Smooth muscle cell (in vitro differentiated cells): Measurements from ENCODE around the gene RNF103. TPM values are rescaled to one million over a fixed set of nuclear protein-coding genes. Genes with fewer than 3 reads are reported as not detected.

Source experiments
- DNase-seq: peaks from one replicate; lab custom pipeline; 2025; ENCODE audit not compliant: unreplicated experiment; lab: John Stamatoyannopoulos, UW
- H2AFZ ChIP-seq: fragments of 200-600 bp; sonication (generic); 2 replicates; pipeline ENCODE4 v1.6.0; 2016; ENCODE audit warnings: antibody characterized with exemption, low read depth, mild to moderate bottlenecking
- H3F3A ChIP-seq: fragments of 200-600 bp; sonication (generic); 2 replicates; pipeline ENCODE4 v1.6.0; 2017; ENCODE audit warnings: antibody characterized with exemption, low read depth
- H3K27ac ChIP-seq: fragments of 200-600 bp; sonication (generic); 2 replicates; pipeline ENCODE4 v1.5.1; 2016; ENCODE audit warnings: low read depth, mild to moderate bottlenecking
- H3K27me3 ChIP-seq: fragments of 200-600 bp; sonication (generic); 2 replicates; pipeline ENCODE4 v1.6.1; 2016; ENCODE audit warnings: low read depth, mild to moderate bottlenecking
- H3K36me3 ChIP-seq: fragments of 200-600 bp; sonication (generic); 2 replicates; pipeline ENCODE4 v1.5.1; 2016; ENCODE audit warnings: low read depth
- H3K4me1 ChIP-seq: fragments of 200-600 bp; sonication (generic); 2 replicates; pipeline ENCODE4 v1.5.1; 2016; ENCODE audit warnings: low read depth
- H3K4me2 ChIP-seq: fragments of 200-600 bp; sonication (generic); 2 replicates; pipeline ENCODE4 v1.6.0; 2016; ENCODE audit warnings: mild to moderate bottlenecking
- H3K4me3 ChIP-seq: fragments of 200-600 bp; sonication (generic); 2 replicates; pipeline ENCODE4 v1.5.1; 2016; ENCODE audit warnings: mild to moderate bottlenecking
- H3K79me2 ChIP-seq: fragments of 200-600 bp; sonication (generic); 2 replicates; pipeline ENCODE4 v1.6.0; 2016; ENCODE audit warnings: low read depth, mild to moderate bottlenecking
- H3K9ac ChIP-seq: fragments of 200-600 bp; sonication (generic); 2 replicates; pipeline ENCODE4 v1.6.0; 2016; ENCODE audit warnings: low read depth
- H3K9me3 ChIP-seq: fragments of 200-600 bp; sonication (generic); replicated peaks from 2 replicates; pipeline ENCODE4 v1.5.1; 2016; ENCODE audit warnings: low read depth
- H4K20me1 ChIP-seq: fragments of 200-600 bp; sonication (generic); 2 replicates; pipeline ENCODE4 v1.6.0; 2016; ENCODE audit warnings: low read depth
- WGBS: methylation state at CpG from one replicate; pipeline ENCODE4 v1.1.7; 2016; ENCODE audit warnings: low lambda C conversion rate; 5-methylcytosine and 5-hydroxymethylcytosine counted together
- polyA plus RNA-seq: library from polyadenylated mRNA; unstranded; fragments of >200 nt; fragmentation: Nextera tagmentation; extraction: Ambion mirVana; gene quantifications from 2 replicates; pipeline ENCODE4 v1.2.1, GENCODE V29; 2016
- total RNA-seq: library from RNA; depleted of rRNA; stranded (reverse); fragments of >200 nt; gene quantifications from 2 replicates; pipeline ENCODE4 v1.2.3, GENCODE V29; 2014
- TF ChIP-seq, protein P1 (sequence below): fragments of 200-600 bp; sonication (generic); IDR thresholded peaks from 2 replicates; pipeline ENCODE4 v1.5.1; 2017; ENCODE audit warnings: borderline replicate concordance, mild to moderate bottlenecking, antibody characterized with exemption; ENCODE audit not compliant: insufficient read depth, poor library complexity, severe bottlenecking

Gene RNF103
- total and polyA plus RNA-seq, 2 experiments from 2014 or later = 14.8 to 21.5 TPM

DNA sequence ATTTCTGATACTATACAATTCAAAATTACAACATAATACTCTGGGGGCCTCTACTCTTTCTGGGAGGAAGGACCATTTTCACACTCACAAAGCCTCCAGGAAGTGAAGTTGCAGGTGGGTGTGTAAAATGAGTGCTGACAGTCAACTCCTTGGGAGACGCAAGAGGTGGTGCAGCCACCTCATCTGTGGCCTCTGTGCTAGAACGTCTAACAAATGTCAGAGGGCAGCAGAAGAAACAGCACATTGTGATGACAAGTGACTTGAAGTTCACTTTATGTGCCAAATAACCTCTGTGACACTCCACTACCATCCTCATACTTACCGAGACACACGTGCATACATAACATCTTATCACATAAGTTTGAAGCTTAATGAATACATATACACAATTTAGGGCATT lies 10.2 kb downstream of the RNF103 start:
- no peaks in the 10 kb centered on the region for H3K9me3 ChIP-seq
- no peak overlapping the region for H3K9ac ChIP-seq
- no peak overlapping the region for H3K4me2 ChIP-seq
- DNase-seq = no peak
- TF ChIP-seq, protein P1, sequence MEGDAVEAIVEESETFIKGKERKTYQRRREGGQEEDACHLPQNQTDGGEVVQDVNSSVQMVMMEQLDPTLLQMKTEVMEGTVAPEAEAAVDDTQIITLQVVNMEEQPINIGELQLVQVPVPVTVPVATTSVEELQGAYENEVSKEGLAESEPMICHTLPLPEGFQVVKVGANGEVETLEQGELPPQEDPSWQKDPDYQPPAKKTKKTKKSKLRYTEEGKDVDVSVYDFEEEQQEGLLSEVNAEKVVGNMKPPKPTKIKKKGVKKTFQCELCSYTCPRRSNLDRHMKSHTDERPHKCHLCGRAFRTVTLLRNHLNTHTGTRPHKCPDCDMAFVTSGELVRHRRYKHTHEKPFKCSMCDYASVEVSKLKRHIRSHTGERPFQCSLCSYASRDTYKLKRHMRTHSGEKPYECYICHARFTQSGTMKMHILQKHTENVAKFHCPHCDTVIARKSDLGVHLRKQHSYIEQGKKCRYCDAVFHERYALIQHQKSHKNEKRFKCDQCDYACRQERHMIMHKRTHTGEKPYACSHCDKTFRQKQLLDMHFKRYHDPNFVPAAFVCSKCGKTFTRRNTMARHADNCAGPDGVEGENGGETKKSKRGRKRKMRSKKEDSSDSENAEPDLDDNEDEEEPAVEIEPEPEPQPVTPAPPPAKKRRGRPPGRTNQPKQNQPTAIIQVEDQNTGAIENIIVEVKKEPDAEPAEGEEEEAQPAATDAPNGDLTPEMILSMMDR = no peak
- H4K20me1 ChIP-seq = peaks cover 17% of the 10 kb centered on the region
- H3K4me1 ChIP-seq = no peaks in the 10 kb centered on the region
- H3K27ac ChIP-seq = no peak overlapping the region
- peaks cover 12% of the 10 kb centered on the region for H3K79me2 ChIP-seq
- H3K4me3 ChIP-seq = no peak overlapping the region
- H3F3A ChIP-seq = no peaks in the 10 kb centered on the region
- H2AFZ ChIP-seq = no peak overlapping the region
- 91% methylated on average over 4 of the region's 4 CpGs for WGBS
- peaks cover 1% of the 10 kb centered on the region for H3K36me3 ChIP-seq
- H3K27me3 ChIP-seq = no peaks in the 10 kb centered on the region

DNA sequence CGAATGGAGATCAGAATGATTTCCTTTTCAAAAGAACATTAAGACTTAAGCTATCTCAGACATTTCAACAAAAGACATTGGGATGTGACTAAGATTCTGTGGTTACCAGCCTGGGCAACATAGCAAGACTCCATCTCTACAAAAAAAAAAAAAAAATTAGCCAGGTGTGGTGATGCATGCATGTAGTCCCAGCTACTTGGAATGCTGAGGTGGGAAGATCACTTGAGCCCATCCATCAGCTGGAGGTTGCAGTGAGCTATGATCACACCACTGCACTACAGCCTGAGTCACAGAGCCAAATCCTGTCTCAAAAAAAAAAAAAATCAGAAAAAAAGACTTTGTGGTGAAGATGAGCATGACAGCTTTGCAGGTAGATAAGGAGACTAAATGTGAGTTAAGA lies 12.8 kb downstream of the RNF103 start:
- no peak overlapping the region for H3K9ac ChIP-seq
- H3K79me2 ChIP-seq = no peaks in the 10 kb centered on the region
- no peak overlapping the region for H3K4me2 ChIP-seq
- H4K20me1 ChIP-seq = peaks cover 3% of the 10 kb centered on the region
- no peaks in the 10 kb centered on the region for H3K27me3 ChIP-seq
- H3K27ac ChIP-seq = no peak overlapping the region
- H3K4me3 ChIP-seq = no peak overlapping the region
- H3K4me1 ChIP-seq = no peaks in the 10 kb centered on the region
- no peak for DNase-seq
- H3F3A ChIP-seq = no peaks in the 10 kb centered on the region
- no peaks in the 10 kb centered on the region for H3K9me3 ChIP-seq
- WGBS = 95% methylated on average over 1 of the region's 1 CpG
- no peak overlapping the region for H2AFZ ChIP-seq
- TF ChIP-seq, protein P1 = no peak
- H3K36me3 ChIP-seq = peaks cover 2% of the 10 kb centered on the region

DNA sequence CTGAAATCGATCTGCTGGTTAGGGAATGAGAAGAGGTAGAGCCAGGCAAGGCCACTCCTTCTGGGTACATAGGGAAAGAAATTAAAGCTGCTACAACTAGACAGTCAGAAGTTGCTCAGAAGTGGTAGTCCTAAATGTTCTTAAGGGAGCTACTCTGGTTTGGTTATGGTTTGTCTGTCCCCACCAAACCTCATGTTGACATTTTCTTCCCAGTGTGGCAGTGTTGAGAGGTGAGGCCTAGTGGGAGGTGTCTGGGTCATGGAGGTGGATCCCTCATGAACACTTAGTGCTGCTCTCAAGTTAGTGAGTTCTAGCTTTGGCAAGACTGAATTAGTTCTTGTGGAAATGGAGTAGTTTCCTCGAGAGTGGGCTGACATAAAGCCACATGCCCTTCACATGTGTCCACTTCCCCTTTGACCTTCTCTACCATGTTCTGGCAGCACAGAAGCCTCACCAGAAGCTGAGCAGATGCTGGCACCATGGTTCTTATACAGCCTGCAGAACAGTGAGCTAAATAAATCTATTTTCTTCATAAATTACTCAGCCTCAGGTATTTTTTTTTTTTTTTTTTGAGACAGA lies 14.7 kb downstream of the RNF103 start:
- Histone ChIP-seq H2AFZ (no peak overlapping the region), H3K4me3 (no peak overlapping the region), H3K36me3 (peaks cover 18% of the 10 kb centered on the region), H3K9me3 (no peaks in the 10 kb centered on the region), H3F3A (no peaks in the 10 kb centered on the region), H3K4me1 (no peaks in the 10 kb centered on the region), H3K27ac (no peak overlapping the region), H3K4me2 (no peak overlapping the region), H3K9ac (no peak overlapping the region), H4K20me1 (no peaks in the 10 kb centered on the region), H3K79me2 (no peaks in the 10 kb centered on the region), H3K27me3 (no peaks in the 10 kb centered on the region)
- TF ChIP-seq, protein P1 = no peak
- WGBS = 93% methylated on average over 2 of the region's 2 CpGs
- no peak for DNase-seq

DNA sequence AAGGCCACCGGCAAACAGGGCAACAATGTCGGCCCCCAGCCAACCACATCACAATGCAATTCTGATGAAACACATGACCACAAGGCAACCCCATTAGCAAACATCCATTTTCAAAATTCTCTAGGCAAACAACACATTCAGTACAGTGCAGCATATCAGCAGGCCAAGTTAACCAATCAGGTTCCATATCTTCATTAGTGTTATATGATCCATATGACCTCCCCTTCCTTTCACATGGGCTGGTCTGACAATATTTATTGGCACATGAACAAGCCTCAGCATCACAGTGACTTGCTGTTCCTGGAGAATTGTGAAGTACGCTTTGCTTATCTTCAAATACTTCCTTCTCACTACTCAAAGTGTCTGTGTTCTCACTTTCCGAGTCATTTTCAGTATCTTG lies 19.8 kb downstream of the RNF103 start:
- no peaks in the 10 kb centered on the region for H3K79me2 ChIP-seq
- DNase-seq = no peak
- TF ChIP-seq, protein P1 = no peak
- H3K4me3 ChIP-seq = no peak overlapping the region
- H3K4me2 ChIP-seq = no peak overlapping the region
- no peak overlapping the region for H3K9ac ChIP-seq
- H3K27ac ChIP-seq = no peak overlapping the region
- H3K27me3 ChIP-seq = no peaks in the 10 kb centered on the region
- peaks cover 18% of the 10 kb centered on the region for H3K36me3 ChIP-seq
- WGBS = 95% methylated on average over 4 of the region's 4 CpGs
- H3F3A ChIP-seq = no peaks in the 10 kb centered on the region
- H3K9me3 ChIP-seq = no peaks in the 10 kb centered on the region
- H2AFZ ChIP-seq = no peak overlapping the region
- H4K20me1 ChIP-seq = no peaks in the 10 kb centered on the region
- no peaks in the 10 kb centered on the region for H3K4me1 ChIP-seq
